Neural cell (in vitro differentiated cells): ENCODE data around the gene IFI27. TPM values are rescaled to one million over a fixed set of nuclear protein-coding genes. Genes with fewer than 3 reads are reported as not detected.

Experiments used
- H2AFZ ChIP-seq: fragments of 200-600, 300-800 bp; sonication (generic), shearing (Covaris generic); 2 replicates; pipeline ENCODE4 v1.6.0; 2014; ENCODE audit warnings: low read depth, mild to moderate bottlenecking, antibody characterized with exemption, low read length, moderate library complexity
- H3F3A ChIP-seq: fragments of 200-600 bp; shearing (Covaris generic); 2 replicates; pipeline ENCODE4 v1.6.1; 2016; ENCODE audit warnings: mild to moderate bottlenecking, moderate library complexity, mixed read lengths, antibody characterized with exemption, low read length; ENCODE audit not compliant: insufficient read depth, poor library complexity, severe bottlenecking
- H3K27ac ChIP-seq: fragments of 200-600, 300-800 bp; sonication (generic), shearing (Covaris generic); 2 replicates; pipeline ENCODE4 v1.5.1; 2014; ENCODE audit warnings: mild to moderate bottlenecking, low read length, moderate library complexity
- H3K27me3 ChIP-seq: fragments of 300-800, 200-600 bp; sonication (generic), shearing (Covaris generic); 2 replicates; pipeline ENCODE4 v1.6.0; 2014; ENCODE audit warnings: mild to moderate bottlenecking, low read depth, low read length, moderate library complexity; ENCODE audit not compliant: insufficient read depth
- H3K36me3 ChIP-seq: fragments of 300-800, 200-600 bp; sonication (generic), shearing (Covaris generic); 2 replicates; pipeline ENCODE4 v1.5.1; 2014; ENCODE audit warnings: mild to moderate bottlenecking, antibody characterized with exemption, low read length, moderate library complexity; ENCODE audit not compliant: insufficient read depth
- H3K4me2 ChIP-seq: fragments of 300-800, 200-600 bp; sonication (generic), shearing (Covaris generic); 2 replicates; pipeline ENCODE4 v1.6.0; 2014; ENCODE audit warnings: mild to moderate bottlenecking, low read length
- H3K4me3 ChIP-seq: fragments of 300-800, 200-600 bp; sonication (generic), shearing (Covaris generic); 2 replicates; pipeline ENCODE4 v1.5.1; 2014; ENCODE audit warnings: mild to moderate bottlenecking, low read length, moderate library complexity
- H3K79me2 ChIP-seq: fragments of 200-600 bp; shearing (Covaris generic); replicated peaks from 2 replicates; pipeline ENCODE4 v1.6.0; 2014; ENCODE audit warnings: mild to moderate bottlenecking, low read length, moderate library complexity; ENCODE audit not compliant: insufficient read depth
- H3K9ac ChIP-seq: fragments of 300-800, 200-600 bp; sonication (generic), shearing (Covaris generic); 2 replicates; pipeline ENCODE4 v1.6.1; 2016; ENCODE audit warnings: mild to moderate bottlenecking, low read length, mixed read lengths
- H3K9me2 ChIP-seq: fragments of 200-600 bp; shearing (Covaris generic); 2 replicates; pipeline ENCODE4 v1.6.1; 2016; ENCODE audit warnings: mild to moderate bottlenecking, low read length, mixed read lengths; ENCODE audit not compliant: insufficient read depth
- H3K9me3 ChIP-seq: fragments of 200-600, 300-800 bp; sonication (generic), shearing (Covaris generic); 2 replicates; pipeline ENCODE4 v1.6.1; 2016; ENCODE audit warnings: mild to moderate bottlenecking, mixed run types, low read length, moderate library complexity, mixed read lengths
- H4K20me1 ChIP-seq: fragments of 200-600 bp; shearing (Covaris generic); 2 replicates; pipeline ENCODE4 v1.6.1; 2016; ENCODE audit warnings: mild to moderate bottlenecking, mixed run types; ENCODE audit not compliant: insufficient read depth
- CTCF ChIP-seq: fragments of 450-650 bp; IDR thresholded peaks from 2 replicates; pipeline ENCODE4 v1.5.1; 2014; ENCODE audit warnings: antibody characterized with exemption, mild to moderate bottlenecking, moderate library complexity; ENCODE audit not compliant: poor library complexity, severe bottlenecking
- EP300 ChIP-seq: fragments of 450-650 bp; conservative IDR thresholded peaks from 2 replicates; pipeline ENCODE4 v1.6.1; 2014; ENCODE audit warnings: antibody characterized with exemption, mild to moderate bottlenecking, moderate library complexity; ENCODE audit not compliant: poor library complexity, severe bottlenecking
- EZH2 ChIP-seq: fragments of 200-600, 300-800 bp; shearing (Covaris generic), sonication (generic); IDR thresholded peaks from 2 replicates; pipeline ENCODE4 v1.6.1; 2014; ENCODE audit warnings: antibody characterized with exemption, low read length, borderline replicate concordance, mild to moderate bottlenecking; ENCODE audit not compliant: insufficient read depth, poor library complexity, severe bottlenecking
- MXI1 ChIP-seq: fragments of 450-650 bp; conservative IDR thresholded peaks from 2 replicates; pipeline ENCODE4 v1.6.1; 2014; ENCODE audit warnings: antibody characterized with exemption, mild to moderate bottlenecking; ENCODE audit not compliant: poor library complexity, severe bottlenecking
- POLR2AphosphoS5 ChIP-seq: IDR thresholded peaks from 2 replicates; pipeline ENCODE4 v1.6.1; 2012
- RAD21 ChIP-seq: fragments of 450-650 bp; conservative IDR thresholded peaks from 2 replicates; pipeline ENCODE4 v1.6.1; 2014; ENCODE audit warnings: antibody characterized with exemption, mild to moderate bottlenecking, moderate library complexity
- SMC3 ChIP-seq: fragments of 450-650 bp; conservative IDR thresholded peaks from 2 replicates; pipeline ENCODE4 v1.6.1; 2014; ENCODE audit warnings: antibody characterized with exemption, mild to moderate bottlenecking, moderate library complexity; ENCODE audit not compliant: poor library complexity
- TAF1 ChIP-seq: IDR thresholded peaks from 2 replicates; pipeline ENCODE4 v1.6.1; 2012; ENCODE audit warnings: low read depth
- polyA plus RNA-seq: library from polyadenylated mRNA; depleted of rRNA; stranded (reverse); fragments of >200 nt; gene quantifications from 2 replicates; pipeline ENCODE4 v1.2.3, GENCODE V29; 2014
- TF ChIP-seq, protein P1 (sequence below): IDR thresholded peaks from 2 replicates; pipeline ENCODE4 v1.6.1; 2012; ENCODE audit warnings: borderline replicate concordance

IFI27 gene
- polyA plus RNA-seq, 1 donor from 2014 or later, result 2.2 TPM

DNA sequence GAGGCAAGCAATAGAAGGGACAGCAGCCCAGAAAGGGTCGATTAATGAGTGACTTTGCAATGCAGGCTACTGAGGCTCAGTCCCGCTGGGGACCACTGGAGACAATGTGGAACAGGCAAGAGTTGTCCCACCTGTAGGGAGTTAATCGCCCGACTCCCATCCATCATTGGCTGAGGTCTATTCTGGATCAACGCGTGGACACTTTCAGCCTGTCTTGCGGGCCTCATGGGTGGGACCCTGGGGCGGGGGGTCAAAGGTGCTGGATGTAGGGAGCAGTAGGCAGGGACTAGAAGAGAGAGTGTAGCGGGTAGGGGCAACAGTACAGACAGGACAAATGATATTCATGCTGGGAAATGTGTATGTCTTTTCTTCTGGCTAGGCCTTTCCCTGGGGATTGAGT, 12.8 kb downstream of the IFI27 start:
- Histone ChIP-seq H3K27me3 (no peaks in the 10 kb centered on the region), H3K27ac (no peak overlapping the region), H3K4me3 (no peak overlapping the region), H3K36me3 (no peaks in the 10 kb centered on the region), H3K9me3 (no peaks in the 10 kb centered on the region), H2AFZ (no peak overlapping the region), H3K9ac (no peak overlapping the region), H3K4me2 (no peak overlapping the region), H4K20me1 (no peaks in the 10 kb centered on the region), H3K79me2 (no peaks in the 10 kb centered on the region), H3K9me2 (no peaks in the 10 kb centered on the region), H3F3A (no peaks in the 10 kb centered on the region)
- TF ChIP-seq EZH2 (no peak), MXI1 (no peak), POLR2AphosphoS5 (no peak), EP300 (no peak)

- H4K20me1 ChIP-seq, result no peaks in the 10 kb centered on the region
- no peaks in the 10 kb centered on the region for H3F3A ChIP-seq
- no peak overlapping the region for H3K27ac ChIP-seq
- no peak overlapping the region for H3K4me3 ChIP-seq
- no peak overlapping the region for H2AFZ ChIP-seq
- H3K9me2 ChIP-seq, result no peaks in the 10 kb centered on the region
- H3K9me3 ChIP-seq, result no peaks in the 10 kb centered on the region
- no peak overlapping the region for H3K4me2 ChIP-seq
- TF ChIP-seq SMC3, result no peak
- TF ChIP-seq MXI1, result no peak
- no peaks in the 10 kb centered on the region for H3K36me3 ChIP-seq
- H3K9ac ChIP-seq, result no peak overlapping the region
- no peaks in the 10 kb centered on the region for H3K79me2 ChIP-seq
- no peaks in the 10 kb centered on the region for H3K27me3 ChIP-seq
Measured at GRCh38 chr14:94123868-94124267, 13.3 kb downstream of the IFI27 start.

- Histone ChIP-seq H3K27me3 (no peaks in the 10 kb centered on the region), H3F3A (no peaks in the 10 kb centered on the region), H2AFZ (no peak overlapping the region), H3K4me2 (no peak overlapping the region), H3K9ac (no peak overlapping the region), H3K9me3 (no peaks in the 10 kb centered on the region), H3K4me3 (no peak overlapping the region), H3K27ac (no peak overlapping the region), H3K36me3 (no peaks in the 10 kb centered on the region), H3K9me2 (no peaks in the 10 kb centered on the region), H4K20me1 (no peaks in the 10 kb centered on the region), H3K79me2 (no peaks in the 10 kb centered on the region)
- TF ChIP-seq EP300 (no peak), EZH2 (no peak), RAD21 (no peak), TAF1 (no peak), CTCF (no peak), POLR2AphosphoS5 (no peak), SMC3 (no peak), MXI1 (no peak)
- TF ChIP-seq, protein P1, sequence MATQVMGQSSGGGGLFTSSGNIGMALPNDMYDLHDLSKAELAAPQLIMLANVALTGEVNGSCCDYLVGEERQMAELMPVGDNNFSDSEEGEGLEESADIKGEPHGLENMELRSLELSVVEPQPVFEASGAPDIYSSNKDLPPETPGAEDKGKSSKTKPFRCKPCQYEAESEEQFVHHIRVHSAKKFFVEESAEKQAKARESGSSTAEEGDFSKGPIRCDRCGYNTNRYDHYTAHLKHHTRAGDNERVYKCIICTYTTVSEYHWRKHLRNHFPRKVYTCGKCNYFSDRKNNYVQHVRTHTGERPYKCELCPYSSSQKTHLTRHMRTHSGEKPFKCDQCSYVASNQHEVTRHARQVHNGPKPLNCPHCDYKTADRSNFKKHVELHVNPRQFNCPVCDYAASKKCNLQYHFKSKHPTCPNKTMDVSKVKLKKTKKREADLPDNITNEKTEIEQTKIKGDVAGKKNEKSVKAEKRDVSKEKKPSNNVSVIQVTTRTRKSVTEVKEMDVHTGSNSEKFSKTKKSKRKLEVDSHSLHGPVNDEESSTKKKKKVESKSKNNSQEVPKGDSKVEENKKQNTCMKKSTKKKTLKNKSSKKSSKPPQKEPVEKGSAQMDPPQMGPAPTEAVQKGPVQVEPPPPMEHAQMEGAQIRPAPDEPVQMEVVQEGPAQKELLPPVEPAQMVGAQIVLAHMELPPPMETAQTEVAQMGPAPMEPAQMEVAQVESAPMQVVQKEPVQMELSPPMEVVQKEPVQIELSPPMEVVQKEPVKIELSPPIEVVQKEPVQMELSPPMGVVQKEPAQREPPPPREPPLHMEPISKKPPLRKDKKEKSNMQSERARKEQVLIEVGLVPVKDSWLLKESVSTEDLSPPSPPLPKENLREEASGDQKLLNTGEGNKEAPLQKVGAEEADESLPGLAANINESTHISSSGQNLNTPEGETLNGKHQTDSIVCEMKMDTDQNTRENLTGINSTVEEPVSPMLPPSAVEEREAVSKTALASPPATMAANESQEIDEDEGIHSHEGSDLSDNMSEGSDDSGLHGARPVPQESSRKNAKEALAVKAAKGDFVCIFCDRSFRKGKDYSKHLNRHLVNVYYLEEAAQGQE, result no peak
Measured at GRCh38 chr14:94124582-94125377, 14.2 kb downstream of the IFI27 start.
